Neutrophil (primary cell): Measurements from ENCODE around the gene VAMP2.

ENCODE experiments used
- H3K27ac ChIP-seq: fragments of 200-600 bp; sonication (generic); 2 replicates; pipeline ENCODE4 v1.5.1; 2016; ENCODE audit warnings: mild to moderate bottlenecking, moderate library complexity
- H3K27me3 ChIP-seq: fragments of 200-600 bp; sonication (generic); 2 replicates; pipeline ENCODE4 v1.6.0; 2016; ENCODE audit warnings: mild to moderate bottlenecking
- H3K36me3 ChIP-seq: fragments of 200-600 bp; sonication (generic); 2 replicates; pipeline ENCODE4 v1.5.1; 2017
- H3K4me1 ChIP-seq, 2 experiments: fragments of 200-600 bp in 1 of 2; sonication (generic) in 1 of 2; 1 replicate in 1 of 2; 2 replicates in 1 of 2; pipeline versions ENCODE4 v1.5.1 to v1.6.1; 2013 to 2016; ENCODE audit warnings: low read depth in 1 of 2, low read length in 1 of 2, mild to moderate bottlenecking in 1 of 2, moderate library complexity in 1 of 2; ENCODE audit not compliant: control insufficient read depth in 1 of 2, insufficient read depth in 1 of 2
- H3K4me3 ChIP-seq, 2 experiments: fragments of 200-600 bp in 1 of 2; sonication (generic) in 1 of 2; 1 replicate in 1 of 2; 2 replicates in 1 of 2; pipeline ENCODE4 v1.5.1; 2013 to 2016; ENCODE audit warnings: low read depth in 1 of 2, low read length in 1 of 2, mild to moderate bottlenecking in 1 of 2, moderate library complexity in 1 of 2
- H3K9me3 ChIP-seq: fragments of 200-600 bp; sonication (generic); 2 replicates; pipeline ENCODE4 v1.5.1; 2016
- CTCF ChIP-seq: fragments of 200-600 bp; sonication (generic); IDR thresholded peaks from 2 replicates; pipeline ENCODE4 v1.5.1; 2016; ENCODE audit warnings: antibody characterized with exemption

Gene VAMP2

GRCh38 chr17:8151120-8151640 is 11.6 kb downstream of the VAMP2 start:
- Histone ChIP-seq H3K36me3 (peaks cover 15% of the 10 kb centered on the region), H3K4me3 (peak overlapping the region; percentile 69 to 95), H3K27me3 (peaks cover 15% of the 10 kb centered on the region), H3K9me3 (no peaks in the 10 kb centered on the region), H3K27ac (peak overlapping the region; percentile 84), H3K4me1 (peaks cover 55 to 59% of the 10 kb centered on the region in 2 experiments)
- TF ChIP-seq CTCF, result peak; percentile 49

GRCh38 chr17:8150194-8151119 is 12.3 kb downstream of the VAMP2 start:
- H3K27ac ChIP-seq, result peak overlapping the region; percentile 84
- peak overlapping the region; percentile 69 to 95 for H3K4me3 ChIP-seq
- TF ChIP-seq CTCF, result no peak
- peaks cover 15% of the 10 kb centered on the region for H3K27me3 ChIP-seq
- no peaks in the 10 kb centered on the region for H3K9me3 ChIP-seq
- peaks cover 48 to 51% of the 10 kb centered on the region in 2 experiments for H3K4me1 ChIP-seq
- H3K36me3 ChIP-seq, result peaks cover 15% of the 10 kb centered on the region

GRCh38 chr17:8149419-8150193 is 13.1 kb downstream of the VAMP2 start:
- no peak overlapping the region for H3K4me3 ChIP-seq
- no peak overlapping the region for H3K27ac ChIP-seq
- peaks cover 41 to 43% of the 10 kb centered on the region in 2 experiments for H3K4me1 ChIP-seq
- H3K36me3 ChIP-seq, result peaks cover 15% of the 10 kb centered on the region
- no peak for TF ChIP-seq CTCF
- H3K9me3 ChIP-seq, result no peaks in the 10 kb centered on the region
- peaks cover 15% of the 10 kb centered on the region for H3K27me3 ChIP-seq

- TF ChIP-seq CTCF, result no peak
- H3K27me3 ChIP-seq, result peaks cover 15% of the 10 kb centered on the region
- H3K4me1 ChIP-seq, result peaks cover 30 to 32% of the 10 kb centered on the region in 2 experiments
- H3K27ac ChIP-seq, result no peak overlapping the region
- H3K9me3 ChIP-seq, result no peaks in the 10 kb centered on the region
- no peak overlapping the region for H3K4me3 ChIP-seq
- peaks cover 15% of the 10 kb centered on the region for H3K36me3 ChIP-seq
Measured at GRCh38 chr17:8148560-8148959, 14.2 kb downstream of the VAMP2 start.

- H3K36me3 ChIP-seq, result peaks cover 15% of the 10 kb centered on the region
- peaks cover 12% of the 10 kb centered on the region for H3K27me3 ChIP-seq
- H3K4me3 ChIP-seq, result no peak overlapping the region
- TF ChIP-seq CTCF, result no peak
- H3K4me1 ChIP-seq, result peaks cover 25 to 26% of the 10 kb centered on the region in 2 experiments
- H3K27ac ChIP-seq, result no peak overlapping the region
- H3K9me3 ChIP-seq, result no peaks in the 10 kb centered on the region
Measured at GRCh38 chr17:8147805-8148404, 14.8 kb downstream of the VAMP2 start.
